Small intestine (tissue), 7 donors: ENCODE results near the gene KLHL29. TPM values are rescaled to one million over a fixed set of nuclear protein-coding genes. Genes with fewer than 3 reads are reported as not detected.

Source experiments
- DNase-seq, 2 donors: peaks; one replicate each; pipeline versions ENCODE4 v3.0.0 to v3.0.0-alpha.2; 2013
- FAIRE-seq: peaks from 2 replicates; lab custom pipeline; 2012; peaks lifted over from hg19 to GRCh38; lab: Jason Lieb, UNC
- H3K27ac ChIP-seq, 3 donors: one replicate each; pipeline ENCODE4 v1.5.1; 2013; ENCODE audit warnings: low read length in 2 of 3, mild to moderate bottlenecking in 2 of 3, control low read depth in 1 of 3, inconsistent platforms in 1 of 3, low read depth in 1 of 3, moderate library complexity in 1 of 3
- H3K27me3 ChIP-seq, 3 donors: one replicate each; pipeline ENCODE4 v1.6.1; 2013; ENCODE audit warnings: low read length in 3 of 3, inconsistent platforms in 1 of 3; ENCODE audit not compliant: control insufficient read depth in 3 of 3, insufficient read depth in 3 of 3
- H3K36me3 ChIP-seq, 3 donors: one replicate each; pipeline ENCODE4 v1.6.1; 2013; ENCODE audit warnings: low read length in 3 of 3, inconsistent platforms in 1 of 3, low read depth in 1 of 3, mild to moderate bottlenecking in 1 of 3, moderate library complexity in 1 of 3; ENCODE audit not compliant: control insufficient read depth in 3 of 3, insufficient read depth in 2 of 3
- H3K4me1 ChIP-seq, 3 donors: one replicate each; pipeline ENCODE4 v1.6.1; 2013; ENCODE audit warnings: low read length in 2 of 3, inconsistent platforms in 1 of 3, low read depth in 1 of 3, mild to moderate bottlenecking in 1 of 3, moderate library complexity in 1 of 3; ENCODE audit not compliant: control insufficient read depth in 3 of 3, insufficient read depth in 2 of 3
- H3K4me3 ChIP-seq, 3 donors: one replicate each; pipeline ENCODE4 v1.5.1; 2013; ENCODE audit warnings: low read length in 3 of 3, control low read depth in 1 of 3, inconsistent platforms in 1 of 3, low read depth in 1 of 3, mild to moderate bottlenecking in 1 of 3, moderate library complexity in 1 of 3
- H3K9me3 ChIP-seq, 2 donors: one replicate each; pipeline ENCODE4 v1.6.1; 2013; ENCODE audit warnings: low read depth in 1 of 2, low read length in 1 of 2; ENCODE audit not compliant: control insufficient read depth in 2 of 2, insufficient read depth in 1 of 2
- WGBS, 3 donors: extraction: QIAGEN DNeasy Blood & Tissue Kit; methylation state at CpG; one replicate each; pipeline ENCODE4 v1.1.7; 2013; 5-methylcytosine and 5-hydroxymethylcytosine counted together
- polyA plus RNA-seq, 4 donors: library from polyadenylated mRNA; stranded (reverse) in 3 of 4; unstranded in 1 of 4; fragments of 200-250 nt in 3 of 4; fragments of 120-200 nt in 1 of 4; gene quantifications; one replicate each; pipeline versions ENCODE4 v1.2.1 to v1.2.3, GENCODE V29; 2013
- donor health status: healthy with polysubstance abuse.
- donor health status: control.
- donor health status: control.
- donor health status: Bipolar disorder and iron deficiency.
- donor health status: healthy.

KLHL29 gene
- polyA plus RNA-seq, 4 donors, result 0.22 to 2.7 (median 1.4) TPM

DNA sequence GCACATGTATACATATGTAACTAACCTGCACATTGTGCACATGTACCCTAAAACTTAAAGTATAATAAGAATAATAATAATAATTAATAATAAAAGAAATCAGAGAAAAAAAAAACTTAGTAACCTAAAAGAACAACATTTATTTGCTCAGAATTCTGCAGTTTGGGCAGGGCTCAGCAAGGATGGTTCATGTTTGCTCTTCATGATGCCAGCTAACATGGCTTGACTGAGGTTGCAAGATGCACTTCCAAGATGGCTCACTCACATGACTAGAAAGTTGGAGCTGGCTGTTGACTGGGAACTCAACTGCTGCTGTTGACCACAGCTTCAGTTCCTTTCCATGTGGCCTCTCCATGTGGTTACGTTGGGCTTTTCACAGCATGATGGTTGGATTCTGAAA is 56.4 kb downstream of the KLHL29 start:
- DNase-seq (no peak), FAIRE-seq (no peak)
- no peaks in the 10 kb centered on the region for H3K36me3 ChIP-seq
- no peak overlapping the region for H3K4me3 ChIP-seq
- no peaks in the 10 kb centered on the region for H3K4me1 ChIP-seq
- no peak overlapping the region for H3K27ac ChIP-seq
- peaks cover 0 to 11% of the 10 kb centered on the region in 2 donors for H3K9me3 ChIP-seq
- 76 to 91% (median 91%) methylated on average over 1 of the region's 1 CpG for WGBS, 3 donors
- H3K27me3 ChIP-seq, result no peaks in the 10 kb centered on the region

GRCh38 chr2:23445450-23445868 is 60.5 kb downstream of the KLHL29 start:
- DNase-seq (no peak), FAIRE-seq (no peak)
- Histone ChIP-seq H3K4me1 (no peaks in the 10 kb centered on the region), H3K27ac (no peak overlapping the region), H3K9me3 (peaks cover 0 to 11% of the 10 kb centered on the region in 2 donors), H3K36me3 (no peaks in the 10 kb centered on the region), H3K27me3 (no peaks in the 10 kb centered on the region), H3K4me3 (no peak overlapping the region)
- 69 to 75% (median 74%) methylated on average over 4 of the region's 4 CpGs for WGBS, 3 donors

GRCh38 chr2:23446916-23447315 is 61.9 kb downstream of the KLHL29 start:
- Histone ChIP-seq H3K4me3 (no peak overlapping the region), H3K4me1 (no peaks in the 10 kb centered on the region), H3K9me3 (peaks cover 0 to 6% of the 10 kb centered on the region in 2 donors), H3K36me3 (no peaks in the 10 kb centered on the region), H3K27me3 (no peaks in the 10 kb centered on the region), H3K27ac (no peak overlapping the region)
- FAIRE-seq, result no peak
- WGBS, 3 donors, result 65 to 84% (median 68%) methylated on average over 5 of the region's 5 CpGs
- DNase-seq, result no peak

DNA sequence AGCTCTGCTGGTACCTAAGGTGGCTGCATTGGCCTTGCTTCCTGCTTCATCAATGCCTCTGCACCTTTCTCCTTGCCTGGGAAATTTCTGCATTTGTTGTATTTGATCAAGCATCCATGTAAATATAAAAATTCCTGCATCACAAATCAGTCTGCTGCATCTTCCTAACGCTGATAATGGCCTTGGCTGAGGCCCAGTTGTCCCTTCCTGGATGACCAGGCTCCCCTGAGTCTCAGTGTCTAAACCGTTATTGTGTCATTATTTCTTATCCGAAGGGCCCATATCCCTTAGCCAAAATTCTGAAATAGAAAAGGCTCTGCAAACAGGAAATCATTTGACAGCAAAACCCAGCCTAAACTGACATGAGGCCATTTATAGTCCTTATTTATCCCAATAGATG is 62.4 kb downstream of the KLHL29 start:
- no peak for DNase-seq
- no peak for FAIRE-seq
- Histone ChIP-seq H3K9me3 (peaks cover 0 to under 1% of the 10 kb centered on the region in 2 donors), H3K27me3 (no peaks in the 10 kb centered on the region), H3K27ac (no peak overlapping the region), H3K36me3 (no peaks in the 10 kb centered on the region), H3K4me1 (no peaks in the 10 kb centered on the region), H3K4me3 (no peak overlapping the region)
- WGBS, 3 donors, result 57 to 70% (median 68%) methylated on average over 3 of the region's 3 CpGs

GRCh38 chr2:23448906-23449305 is 63.9 kb downstream of the KLHL29 start:
- no peaks in the 10 kb centered on the region for H3K4me1 ChIP-seq
- FAIRE-seq (no peak), DNase-seq (no peak)
- no peaks in the 10 kb centered on the region for H3K36me3 ChIP-seq
- H3K4me3 ChIP-seq, result no peak overlapping the region
- WGBS, 3 donors, result 66 to 87% (median 87%) methylated on average over 2 of the region's 2 CpGs
- no peak overlapping the region for H3K27ac ChIP-seq
- peaks cover 0 to 3% (median 0%) of the 10 kb centered on the region in 3 donors for H3K27me3 ChIP-seq
- H3K9me3 ChIP-seq, result no peaks in the 10 kb centered on the region

DNA sequence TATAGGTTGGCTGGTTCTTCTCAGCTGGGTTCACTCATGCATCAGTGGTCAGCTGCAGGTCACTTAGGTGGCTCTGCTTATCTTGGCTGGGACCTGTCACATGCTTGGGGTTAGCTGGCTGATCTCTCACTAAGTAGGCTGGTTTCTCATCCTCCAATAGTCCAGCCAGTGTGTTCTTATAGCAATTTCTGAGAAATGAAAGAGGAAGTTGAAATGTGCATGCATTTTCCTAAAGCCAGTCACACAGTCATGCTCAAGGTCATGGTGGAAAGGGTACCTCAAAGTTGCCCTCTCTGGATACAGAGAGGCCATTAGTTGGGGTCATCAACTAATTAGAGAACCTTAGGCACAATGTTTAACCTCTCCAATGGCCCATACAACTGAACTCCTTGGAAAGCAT is 64.4 kb downstream of the KLHL29 start:
- Histone ChIP-seq H3K4me3 (no peak overlapping the region), H3K9me3 (no peaks in the 10 kb centered on the region), H3K36me3 (no peaks in the 10 kb centered on the region), H3K27me3 (peaks cover 0 to 4% (median 0%) of the 10 kb centered on the region in 3 donors), H3K27ac (no peak overlapping the region), H3K4me1 (no peaks in the 10 kb centered on the region)
- DNase-seq (no peak), FAIRE-seq (no peak)

DNA sequence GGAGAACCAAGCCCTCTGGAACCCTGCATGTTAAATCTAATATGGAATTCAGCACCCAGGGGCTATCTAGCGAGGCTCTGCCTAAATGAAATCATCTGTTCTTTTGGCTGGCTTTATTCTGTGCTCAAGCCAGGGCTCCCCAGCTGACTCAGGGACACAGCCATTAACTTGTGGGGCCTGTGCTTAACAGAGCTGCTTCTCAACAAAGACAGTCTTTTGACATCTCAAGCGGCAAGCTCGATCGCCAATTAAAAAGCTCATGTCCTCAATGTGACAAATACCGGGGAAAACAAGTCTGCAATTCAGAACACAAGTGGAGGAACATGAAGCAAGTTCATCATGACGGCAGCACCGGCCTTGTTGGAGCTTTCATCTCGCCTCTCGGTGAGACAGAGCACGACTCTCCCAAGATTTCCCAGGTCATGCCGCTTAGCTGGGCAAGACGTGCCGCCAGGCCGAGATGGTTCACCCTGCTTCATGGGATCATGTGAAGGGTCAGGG is 64.9 kb downstream of the KLHL29 start:
- 89 to 92% (median 90%) methylated on average over 14 of the region's 14 CpGs for WGBS, 3 donors
- no peaks in the 10 kb centered on the region for H3K9me3 ChIP-seq
- H3K36me3 ChIP-seq, result no peaks in the 10 kb centered on the region
- H3K27ac ChIP-seq, result no peak overlapping the region
- H3K27me3 ChIP-seq, result peaks cover 0 to 4% (median 0%) of the 10 kb centered on the region in 3 donors
- DNase-seq, result no peak
- no peak for FAIRE-seq
- H3K4me1 ChIP-seq, result no peaks in the 10 kb centered on the region
- H3K4me3 ChIP-seq, result no peak overlapping the region

GRCh38 chr2:23452372-23452771 is 67.4 kb downstream of the KLHL29 start:
- FAIRE-seq (no peak), DNase-seq (no peak)
- Histone ChIP-seq H3K36me3 (no peaks in the 10 kb centered on the region), H3K4me1 (no peaks in the 10 kb centered on the region), H3K27ac (no peak overlapping the region), H3K27me3 (peaks cover 0 to 4% (median 0%) of the 10 kb centered on the region in 3 donors), H3K4me3 (no peak overlapping the region), H3K9me3 (no peaks in the 10 kb centered on the region)
- 49 to 60% (median 54%) methylated on average over 5 of the region's 5 CpGs for WGBS, 3 donors

DNA sequence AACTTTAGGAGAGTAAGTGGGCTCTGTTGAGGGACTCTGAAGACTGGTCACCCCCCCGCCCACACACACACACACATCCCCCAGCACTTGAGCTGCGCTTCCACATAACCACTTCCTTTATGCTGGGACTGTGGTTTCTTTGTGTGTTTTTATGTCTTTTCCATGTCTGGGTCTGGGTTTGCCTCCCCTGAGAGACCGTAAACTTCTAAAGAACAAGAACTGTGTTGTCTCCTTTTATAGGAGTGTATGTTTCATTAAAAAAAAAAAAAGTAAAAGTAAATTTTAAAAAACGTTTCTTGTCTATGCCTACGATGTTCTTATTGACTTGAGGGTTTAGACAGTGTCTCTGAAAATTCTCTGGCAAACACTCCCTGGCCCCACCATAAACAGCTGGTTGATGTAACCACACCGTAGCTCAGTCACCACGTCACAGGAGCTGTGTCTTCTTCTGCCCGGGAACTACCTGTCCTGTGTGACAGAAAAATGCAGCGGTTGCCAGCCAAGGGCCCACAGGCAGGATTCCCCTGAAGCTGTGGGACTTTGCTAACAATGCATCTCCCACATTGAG is 68.0 kb downstream of the KLHL29 start:
- Histone ChIP-seq H3K4me3 (no peak overlapping the region), H3K4me1 (no peaks in the 10 kb centered on the region), H3K9me3 (no peaks in the 10 kb centered on the region), H3K36me3 (no peaks in the 10 kb centered on the region), H3K27me3 (peaks cover 0 to 4% (median 0%) of the 10 kb centered on the region in 3 donors), H3K27ac (peak overlapping the region in 2 of 3 donors; percentile 4 to 22)
- DNase-seq (no peak), FAIRE-seq (no peak)
- WGBS, 3 donors, result 38 to 56% (median 39%) methylated on average over 9 of the region's 9 CpGs
